Neural cell (in vitro differentiated cells): ENCODE data around the gene ADGRF3. TPM values are rescaled to one million over a fixed set of nuclear protein-coding genes. Genes with fewer than 3 reads are reported as not detected.

Experiments used
- H2AFZ ChIP-seq: fragments of 200-600, 300-800 bp; sonication (generic), shearing (Covaris generic); 2 replicates; pipeline ENCODE4 v1.6.0; 2014; ENCODE audit warnings: low read depth, mild to moderate bottlenecking, antibody characterized with exemption, low read length, moderate library complexity
- H3F3A ChIP-seq: fragments of 200-600 bp; shearing (Covaris generic); 2 replicates; pipeline ENCODE4 v1.6.1; 2016; ENCODE audit warnings: mild to moderate bottlenecking, moderate library complexity, mixed read lengths, antibody characterized with exemption, low read length; ENCODE audit not compliant: insufficient read depth, poor library complexity, severe bottlenecking
- H3K27ac ChIP-seq: fragments of 200-600, 300-800 bp; sonication (generic), shearing (Covaris generic); 2 replicates; pipeline ENCODE4 v1.5.1; 2014; ENCODE audit warnings: mild to moderate bottlenecking, low read length, moderate library complexity
- H3K27me3 ChIP-seq: fragments of 300-800, 200-600 bp; sonication (generic), shearing (Covaris generic); 2 replicates; pipeline ENCODE4 v1.6.0; 2014; ENCODE audit warnings: mild to moderate bottlenecking, low read depth, low read length, moderate library complexity; ENCODE audit not compliant: insufficient read depth
- H3K36me3 ChIP-seq: fragments of 300-800, 200-600 bp; sonication (generic), shearing (Covaris generic); 2 replicates; pipeline ENCODE4 v1.5.1; 2014; ENCODE audit warnings: mild to moderate bottlenecking, antibody characterized with exemption, low read length, moderate library complexity; ENCODE audit not compliant: insufficient read depth
- H3K4me2 ChIP-seq: fragments of 300-800, 200-600 bp; sonication (generic), shearing (Covaris generic); 2 replicates; pipeline ENCODE4 v1.6.0; 2014; ENCODE audit warnings: mild to moderate bottlenecking, low read length
- H3K4me3 ChIP-seq: fragments of 300-800, 200-600 bp; sonication (generic), shearing (Covaris generic); 2 replicates; pipeline ENCODE4 v1.5.1; 2014; ENCODE audit warnings: mild to moderate bottlenecking, low read length, moderate library complexity
- H3K79me2 ChIP-seq: fragments of 200-600 bp; shearing (Covaris generic); replicated peaks from 2 replicates; pipeline ENCODE4 v1.6.0; 2014; ENCODE audit warnings: mild to moderate bottlenecking, low read length, moderate library complexity; ENCODE audit not compliant: insufficient read depth
- H3K9ac ChIP-seq: fragments of 300-800, 200-600 bp; sonication (generic), shearing (Covaris generic); 2 replicates; pipeline ENCODE4 v1.6.1; 2016; ENCODE audit warnings: mild to moderate bottlenecking, low read length, mixed read lengths
- H3K9me2 ChIP-seq: fragments of 200-600 bp; shearing (Covaris generic); 2 replicates; pipeline ENCODE4 v1.6.1; 2016; ENCODE audit warnings: mild to moderate bottlenecking, low read length, mixed read lengths; ENCODE audit not compliant: insufficient read depth
- H3K9me3 ChIP-seq: fragments of 200-600, 300-800 bp; sonication (generic), shearing (Covaris generic); 2 replicates; pipeline ENCODE4 v1.6.1; 2016; ENCODE audit warnings: mild to moderate bottlenecking, mixed run types, low read length, moderate library complexity, mixed read lengths
- H4K20me1 ChIP-seq: fragments of 200-600 bp; shearing (Covaris generic); 2 replicates; pipeline ENCODE4 v1.6.1; 2016; ENCODE audit warnings: mild to moderate bottlenecking, mixed run types; ENCODE audit not compliant: insufficient read depth
- EP300 ChIP-seq: fragments of 450-650 bp; conservative IDR thresholded peaks from 2 replicates; pipeline ENCODE4 v1.6.1; 2014; ENCODE audit warnings: antibody characterized with exemption, mild to moderate bottlenecking, moderate library complexity; ENCODE audit not compliant: poor library complexity, severe bottlenecking
- EZH2 ChIP-seq: fragments of 200-600, 300-800 bp; shearing (Covaris generic), sonication (generic); IDR thresholded peaks from 2 replicates; pipeline ENCODE4 v1.6.1; 2014; ENCODE audit warnings: antibody characterized with exemption, low read length, borderline replicate concordance, mild to moderate bottlenecking; ENCODE audit not compliant: insufficient read depth, poor library complexity, severe bottlenecking
- MXI1 ChIP-seq: fragments of 450-650 bp; conservative IDR thresholded peaks from 2 replicates; pipeline ENCODE4 v1.6.1; 2014; ENCODE audit warnings: antibody characterized with exemption, mild to moderate bottlenecking; ENCODE audit not compliant: poor library complexity, severe bottlenecking
- POLR2AphosphoS5 ChIP-seq: IDR thresholded peaks from 2 replicates; pipeline ENCODE4 v1.6.1; 2012
- RAD21 ChIP-seq: fragments of 450-650 bp; conservative IDR thresholded peaks from 2 replicates; pipeline ENCODE4 v1.6.1; 2014; ENCODE audit warnings: antibody characterized with exemption, mild to moderate bottlenecking, moderate library complexity
- SMC3 ChIP-seq: fragments of 450-650 bp; conservative IDR thresholded peaks from 2 replicates; pipeline ENCODE4 v1.6.1; 2014; ENCODE audit warnings: antibody characterized with exemption, mild to moderate bottlenecking, moderate library complexity; ENCODE audit not compliant: poor library complexity
- TAF1 ChIP-seq: IDR thresholded peaks from 2 replicates; pipeline ENCODE4 v1.6.1; 2012; ENCODE audit warnings: low read depth
- polyA plus RNA-seq: library from polyadenylated mRNA; depleted of rRNA; stranded (reverse); fragments of >200 nt; gene quantifications from 2 replicates; pipeline ENCODE4 v1.2.3, GENCODE V29; 2014
- TF ChIP-seq, protein P1 (sequence below): fragments of 450-650 bp; IDR thresholded peaks from 2 replicates; pipeline ENCODE4 v1.5.1; 2014; ENCODE audit warnings: antibody characterized with exemption, mild to moderate bottlenecking, moderate library complexity; ENCODE audit not compliant: poor library complexity, severe bottlenecking
- TF ChIP-seq, protein P2 (sequence below): IDR thresholded peaks from 2 replicates; pipeline ENCODE4 v1.6.1; 2012; ENCODE audit warnings: borderline replicate concordance

The ADGRF3 gene
- polyA plus RNA-seq, 1 donor from 2014 or later: 0.42 TPM

DNA sequence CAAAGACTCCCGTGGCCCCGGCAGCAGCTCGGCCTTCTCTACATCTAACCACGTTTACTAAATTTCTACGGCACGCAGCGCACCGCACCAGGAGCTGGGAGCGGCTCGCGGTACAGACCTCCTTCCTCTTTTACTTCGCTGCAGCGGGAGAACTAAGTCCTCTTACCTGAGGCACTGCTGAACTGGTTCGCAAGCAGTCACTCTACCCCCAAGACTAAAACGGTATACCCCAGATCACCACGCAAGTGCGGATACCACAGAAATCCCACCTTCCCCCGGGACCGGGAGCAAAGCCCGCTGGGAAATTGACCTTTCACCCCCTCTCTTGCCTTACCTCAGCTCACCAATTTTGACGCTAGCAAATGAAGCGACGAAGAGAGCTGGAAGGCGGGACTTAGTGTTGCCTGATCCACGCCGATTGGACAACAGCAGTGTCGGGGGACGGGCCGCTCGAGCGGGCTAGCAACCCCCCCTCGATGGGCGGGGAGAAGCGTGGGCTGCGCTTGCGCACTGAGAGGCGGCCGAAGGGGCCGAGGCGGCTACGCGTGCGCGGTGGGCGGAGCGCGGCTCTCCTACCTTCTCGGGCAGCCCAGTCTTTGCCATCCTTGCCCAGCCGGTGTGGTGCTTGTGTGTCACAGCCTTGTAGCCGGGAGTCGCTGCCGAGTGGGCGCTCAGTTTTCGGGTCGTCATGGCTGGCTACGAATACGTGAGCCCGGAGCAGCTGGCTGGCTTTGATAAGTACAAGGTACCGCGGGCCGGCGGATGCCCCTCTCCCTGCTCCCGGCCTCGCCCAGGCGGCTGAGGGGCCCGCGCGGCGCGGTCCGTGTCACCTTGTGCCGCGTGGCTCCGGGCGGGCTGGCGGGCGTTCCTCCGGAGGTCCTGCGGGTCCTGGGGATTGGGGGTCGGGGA lies 790 bp downstream of the ADGRF3 start, which contains the start of gene SELENOI:
SELENOI (plus strand) TSS at position 599 of the 909 bp plus-strand sequence; CDS start at position 689, 90 bp downstream.
- Histone ChIP-seq H3K9me2 (no peaks in the 10 kb centered on the region), H3K4me3 (peak within 1 kb of the TSS; percentile 82), H3K36me3 (no peaks in the 10 kb centered on the region), H2AFZ (peak within 1 kb of the TSS; percentile 67), H4K20me1 (no peaks in the 10 kb centered on the region), H3K9ac (peak within 1 kb of the TSS; percentile 91), H3K27ac (peak within 1 kb of the TSS; percentile 98), H3K4me2 (peak within 1 kb of the TSS; percentile 91), H3K79me2 (peaks cover 51% of the 10 kb centered on the region), H3K27me3 (no peaks in the 10 kb centered on the region), H3K9me3 (no peaks in the 10 kb centered on the region), H3F3A (peaks cover 6% of the 10 kb centered on the region)
- TF ChIP-seq TAF1 (peak; percentile 80), EZH2 (no peak), EP300 (peak; percentile 80), RAD21 (peak; percentile 27), POLR2AphosphoS5 (peak; percentile 91), SMC3 (peak; percentile 54), MXI1 (peak; percentile 77)
- TF ChIP-seq, protein P1, sequence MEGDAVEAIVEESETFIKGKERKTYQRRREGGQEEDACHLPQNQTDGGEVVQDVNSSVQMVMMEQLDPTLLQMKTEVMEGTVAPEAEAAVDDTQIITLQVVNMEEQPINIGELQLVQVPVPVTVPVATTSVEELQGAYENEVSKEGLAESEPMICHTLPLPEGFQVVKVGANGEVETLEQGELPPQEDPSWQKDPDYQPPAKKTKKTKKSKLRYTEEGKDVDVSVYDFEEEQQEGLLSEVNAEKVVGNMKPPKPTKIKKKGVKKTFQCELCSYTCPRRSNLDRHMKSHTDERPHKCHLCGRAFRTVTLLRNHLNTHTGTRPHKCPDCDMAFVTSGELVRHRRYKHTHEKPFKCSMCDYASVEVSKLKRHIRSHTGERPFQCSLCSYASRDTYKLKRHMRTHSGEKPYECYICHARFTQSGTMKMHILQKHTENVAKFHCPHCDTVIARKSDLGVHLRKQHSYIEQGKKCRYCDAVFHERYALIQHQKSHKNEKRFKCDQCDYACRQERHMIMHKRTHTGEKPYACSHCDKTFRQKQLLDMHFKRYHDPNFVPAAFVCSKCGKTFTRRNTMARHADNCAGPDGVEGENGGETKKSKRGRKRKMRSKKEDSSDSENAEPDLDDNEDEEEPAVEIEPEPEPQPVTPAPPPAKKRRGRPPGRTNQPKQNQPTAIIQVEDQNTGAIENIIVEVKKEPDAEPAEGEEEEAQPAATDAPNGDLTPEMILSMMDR: peak; percentile 15
- TF ChIP-seq, protein P2, sequence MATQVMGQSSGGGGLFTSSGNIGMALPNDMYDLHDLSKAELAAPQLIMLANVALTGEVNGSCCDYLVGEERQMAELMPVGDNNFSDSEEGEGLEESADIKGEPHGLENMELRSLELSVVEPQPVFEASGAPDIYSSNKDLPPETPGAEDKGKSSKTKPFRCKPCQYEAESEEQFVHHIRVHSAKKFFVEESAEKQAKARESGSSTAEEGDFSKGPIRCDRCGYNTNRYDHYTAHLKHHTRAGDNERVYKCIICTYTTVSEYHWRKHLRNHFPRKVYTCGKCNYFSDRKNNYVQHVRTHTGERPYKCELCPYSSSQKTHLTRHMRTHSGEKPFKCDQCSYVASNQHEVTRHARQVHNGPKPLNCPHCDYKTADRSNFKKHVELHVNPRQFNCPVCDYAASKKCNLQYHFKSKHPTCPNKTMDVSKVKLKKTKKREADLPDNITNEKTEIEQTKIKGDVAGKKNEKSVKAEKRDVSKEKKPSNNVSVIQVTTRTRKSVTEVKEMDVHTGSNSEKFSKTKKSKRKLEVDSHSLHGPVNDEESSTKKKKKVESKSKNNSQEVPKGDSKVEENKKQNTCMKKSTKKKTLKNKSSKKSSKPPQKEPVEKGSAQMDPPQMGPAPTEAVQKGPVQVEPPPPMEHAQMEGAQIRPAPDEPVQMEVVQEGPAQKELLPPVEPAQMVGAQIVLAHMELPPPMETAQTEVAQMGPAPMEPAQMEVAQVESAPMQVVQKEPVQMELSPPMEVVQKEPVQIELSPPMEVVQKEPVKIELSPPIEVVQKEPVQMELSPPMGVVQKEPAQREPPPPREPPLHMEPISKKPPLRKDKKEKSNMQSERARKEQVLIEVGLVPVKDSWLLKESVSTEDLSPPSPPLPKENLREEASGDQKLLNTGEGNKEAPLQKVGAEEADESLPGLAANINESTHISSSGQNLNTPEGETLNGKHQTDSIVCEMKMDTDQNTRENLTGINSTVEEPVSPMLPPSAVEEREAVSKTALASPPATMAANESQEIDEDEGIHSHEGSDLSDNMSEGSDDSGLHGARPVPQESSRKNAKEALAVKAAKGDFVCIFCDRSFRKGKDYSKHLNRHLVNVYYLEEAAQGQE: peak; percentile 72

DNA sequence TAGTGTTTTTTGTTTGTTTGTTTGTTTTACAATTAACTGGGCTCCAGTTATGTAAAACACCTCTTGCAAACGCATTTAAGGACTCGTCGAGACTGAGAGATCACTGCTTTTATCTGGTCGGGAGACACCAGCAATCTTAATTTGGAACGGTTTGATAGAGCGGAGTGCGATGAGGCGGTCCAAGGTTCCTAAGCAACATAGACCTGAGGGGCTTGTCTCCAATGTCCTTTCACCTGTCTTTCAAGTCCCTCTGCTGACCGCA lies 1.4 kb downstream of the ADGRF3 start:
- Histone ChIP-seq H3K9me2 (no peaks in the 10 kb centered on the region), H4K20me1 (no peaks in the 10 kb centered on the region), H3K36me3 (no peaks in the 10 kb centered on the region), H3K9ac (peak overlapping the region; percentile 91), H3K4me2 (peak overlapping the region; percentile 82), H3K9me3 (no peaks in the 10 kb centered on the region), H3K79me2 (peaks cover 46% of the 10 kb centered on the region), H3K27me3 (no peaks in the 10 kb centered on the region), H2AFZ (peak overlapping the region; percentile 67), H3F3A (peaks cover 6% of the 10 kb centered on the region), H3K4me3 (peak overlapping the region; percentile 82), H3K27ac (peak overlapping the region; percentile 98)
- TF ChIP-seq EZH2 (no peak), SMC3 (no peak), EP300 (no peak), MXI1 (no peak)
